ENCODE results near the gene TANK. TPM values are rescaled to one million over a fixed set of nuclear protein-coding genes. Genes with fewer than 3 reads are reported as not detected.

The TANK gene
- total RNA-seq, 4 donors from 2014 or later = 94.2 to 178 (median 141) TPM

GRCh38 chr2:161170377-161170776, 10.1 kb downstream of the TANK start:
- TF ChIP-seq CTCF (IDR thresholded peaks at IDR 0.05; ENCODE audit: low read depth) = no peak

- TF ChIP-seq CTCF (IDR thresholded peaks at IDR 0.05; ENCODE audit: low read depth) = no peak
Observed at GRCh38 chr2:161170958-161171932, 11.0 kb downstream of the TANK start.

GRCh38 chr2:161172901-161173540, 12.8 kb downstream of the TANK start:
- no peak for TF ChIP-seq CTCF (IDR thresholded peaks at IDR 0.05; ENCODE audit: low read depth)

GRCh38 chr2:161173541-161174194, 13.4 kb downstream of the TANK start:
- TF ChIP-seq CTCF (IDR thresholded peaks at IDR 0.05; ENCODE audit: low read depth) = no peak

- TF ChIP-seq CTCF (IDR thresholded peaks at IDR 0.05; ENCODE audit: low read depth) = no peak
Observed at GRCh38 chr2:161177969-161178368, 17.7 kb downstream of the TANK start.

- TF ChIP-seq CTCF (IDR thresholded peaks at IDR 0.05; ENCODE audit: low read depth) = no peak
Observed at GRCh38 chr2:161178756-161179155, 18.5 kb downstream of the TANK start.

- no peak for TF ChIP-seq CTCF (IDR thresholded peaks at IDR 0.05; ENCODE audit: low read depth)
Observed at GRCh38 chr2:161190050-161190449, 29.8 kb downstream of the TANK start.

All from subcutaneous adipose tissue (tissue), 4 donors.